SK-N-DZ (cell line): Measurements from ENCODE around the gene SCUBE2.
"Not testable (repeated sequence)": the region's sequence is repeated elsewhere in the genome, so short reads cannot be mapped to it uniquely, and the experiment has no call there.

Source experiments
- DNase-seq: peaks from one replicate; pipeline ENCODE4 v3.0.0-alpha.2; 2015; ENCODE audit warnings: low spot score

The SCUBE2 gene

DNA sequence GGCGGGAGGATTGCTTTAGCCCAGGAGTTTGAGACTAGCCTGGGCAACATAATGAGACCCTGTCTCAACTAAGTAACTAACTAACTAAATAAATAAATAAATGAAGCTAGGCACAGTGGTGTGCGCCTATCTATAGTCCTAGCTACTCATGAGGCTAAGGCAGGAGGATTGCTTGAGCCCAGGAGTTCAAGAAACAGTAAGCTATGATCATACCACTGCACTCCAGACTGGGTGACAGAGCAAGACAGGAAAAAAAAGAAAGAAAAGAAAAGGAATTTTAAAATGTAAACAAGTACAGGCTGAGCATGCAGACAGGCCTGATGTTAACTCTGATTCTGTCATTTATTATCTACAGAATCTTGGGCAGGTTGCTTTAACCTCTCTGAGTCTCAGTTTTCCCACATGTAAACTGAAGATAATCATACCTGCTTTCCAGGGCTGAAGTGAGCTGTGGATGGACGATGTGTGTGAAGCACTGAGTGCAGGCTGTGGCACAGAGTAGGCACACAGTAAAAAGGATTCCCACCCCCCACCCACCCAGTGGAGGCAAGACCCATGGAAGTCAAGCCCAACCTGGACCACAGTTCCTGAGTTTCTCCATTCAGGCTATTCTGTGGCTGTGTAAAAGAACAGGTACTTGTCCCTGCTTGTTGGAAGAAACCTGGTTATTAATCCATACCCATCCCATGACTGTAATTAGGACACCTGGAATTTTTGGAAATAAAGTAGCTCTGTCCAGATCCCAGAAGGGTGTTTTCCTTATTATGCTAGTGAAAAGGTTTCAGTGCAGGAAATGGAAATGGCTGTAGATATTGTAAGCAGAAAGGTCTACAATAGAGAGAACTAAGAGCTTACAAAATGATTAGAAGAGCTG lies 18.7 kb upstream of the SCUBE2 start:
- no peak for DNase-seq

- no peak for DNase-seq
Measured at GRCh38 chr11:9104580-9104979, 13.2 kb upstream of the SCUBE2 start.

DNA sequence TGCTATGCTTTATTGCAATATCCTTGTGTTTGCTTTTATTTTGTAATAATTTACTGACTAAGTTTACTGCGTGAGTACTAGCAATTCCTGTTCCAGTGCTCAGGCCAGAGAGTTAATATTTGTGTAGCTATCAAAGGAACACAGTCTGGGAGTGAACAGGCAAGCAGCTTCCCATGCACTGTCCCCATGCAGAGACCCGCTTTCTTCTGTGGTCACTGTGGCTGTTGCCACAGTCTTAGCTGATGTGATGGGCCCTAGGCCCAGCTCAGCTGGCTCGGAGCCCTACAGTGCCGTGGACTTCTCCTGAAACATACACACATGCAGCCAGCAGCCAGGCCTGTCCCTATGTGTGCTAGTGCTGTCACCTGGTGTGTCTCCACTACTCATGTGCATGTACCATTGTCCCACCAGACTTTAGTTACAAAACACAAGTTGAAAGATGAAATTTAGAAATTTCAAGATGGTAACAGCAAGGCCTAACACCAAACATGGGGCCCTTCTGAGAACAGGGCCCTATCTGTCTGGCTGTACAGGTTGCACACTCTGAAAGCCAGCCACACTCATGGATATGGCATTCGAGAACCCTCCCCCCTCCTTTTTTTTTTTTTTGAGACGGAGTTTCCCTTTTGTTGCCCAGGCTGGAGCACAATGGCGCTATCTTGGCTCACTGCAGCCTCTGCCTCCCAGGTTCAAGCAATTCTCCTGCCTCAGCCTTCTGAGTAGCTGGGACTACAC lies 12.3 kb upstream of the SCUBE2 start:
- DNase-seq: no peak

- DNase-seq: no peak
Measured at GRCh38 chr11:9099617-9100016, 8.2 kb upstream of the SCUBE2 start.

GRCh38 chr11:9098455-9098854 lies 7.1 kb upstream of the SCUBE2 start:
- not testable (repeated sequence) for DNase-seq

GRCh38 chr11:9097186-9097943 lies 6.0 kb upstream of the SCUBE2 start:
- not testable (repeated sequence) for DNase-seq

DNA sequence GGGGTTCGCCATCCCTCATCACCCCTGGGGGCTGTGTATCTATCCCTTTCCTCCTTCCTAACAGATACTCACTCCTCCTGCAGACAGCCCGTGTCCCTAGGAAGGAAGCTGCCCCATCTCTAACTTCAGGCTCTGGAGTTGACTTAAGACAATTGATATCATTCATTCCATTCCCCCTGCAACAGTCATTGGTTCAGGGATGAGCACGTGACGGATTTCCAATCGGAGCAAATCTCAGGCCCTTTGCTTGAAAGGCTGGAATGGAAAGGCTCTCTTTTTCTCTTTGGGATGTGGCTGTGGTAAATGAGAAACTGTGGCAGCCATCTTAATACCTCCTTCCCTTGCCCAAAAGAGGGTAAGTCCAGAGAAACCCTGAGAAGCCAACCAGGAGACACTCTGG lies 5.0 kb upstream of the SCUBE2 start:
- DNase-seq: no peak

DNA sequence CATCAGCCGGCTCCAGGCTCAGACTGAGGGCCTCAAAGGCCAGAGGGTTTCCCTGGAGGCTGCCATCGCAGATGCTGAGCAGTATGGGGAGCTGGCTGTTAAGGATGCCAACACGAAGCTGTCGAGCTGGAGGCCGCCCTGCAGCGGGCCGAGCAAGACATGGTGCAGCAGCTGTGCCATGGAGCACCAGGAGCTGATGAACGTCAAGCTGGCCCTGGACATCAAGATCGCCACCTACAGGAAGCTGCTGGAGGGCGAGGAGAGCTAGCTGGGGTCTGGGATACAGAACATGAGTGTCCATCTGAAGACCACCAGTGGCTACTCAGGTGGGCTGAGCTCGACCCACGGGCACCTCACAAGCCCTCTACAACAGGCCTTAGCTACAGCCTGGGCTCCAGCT lies 4.0 kb upstream of the SCUBE2 start:
- no peak for DNase-seq

GRCh38 chr11:9094420-9094819 lies 3.0 kb upstream of the SCUBE2 start:
- no peak for DNase-seq

DNA sequence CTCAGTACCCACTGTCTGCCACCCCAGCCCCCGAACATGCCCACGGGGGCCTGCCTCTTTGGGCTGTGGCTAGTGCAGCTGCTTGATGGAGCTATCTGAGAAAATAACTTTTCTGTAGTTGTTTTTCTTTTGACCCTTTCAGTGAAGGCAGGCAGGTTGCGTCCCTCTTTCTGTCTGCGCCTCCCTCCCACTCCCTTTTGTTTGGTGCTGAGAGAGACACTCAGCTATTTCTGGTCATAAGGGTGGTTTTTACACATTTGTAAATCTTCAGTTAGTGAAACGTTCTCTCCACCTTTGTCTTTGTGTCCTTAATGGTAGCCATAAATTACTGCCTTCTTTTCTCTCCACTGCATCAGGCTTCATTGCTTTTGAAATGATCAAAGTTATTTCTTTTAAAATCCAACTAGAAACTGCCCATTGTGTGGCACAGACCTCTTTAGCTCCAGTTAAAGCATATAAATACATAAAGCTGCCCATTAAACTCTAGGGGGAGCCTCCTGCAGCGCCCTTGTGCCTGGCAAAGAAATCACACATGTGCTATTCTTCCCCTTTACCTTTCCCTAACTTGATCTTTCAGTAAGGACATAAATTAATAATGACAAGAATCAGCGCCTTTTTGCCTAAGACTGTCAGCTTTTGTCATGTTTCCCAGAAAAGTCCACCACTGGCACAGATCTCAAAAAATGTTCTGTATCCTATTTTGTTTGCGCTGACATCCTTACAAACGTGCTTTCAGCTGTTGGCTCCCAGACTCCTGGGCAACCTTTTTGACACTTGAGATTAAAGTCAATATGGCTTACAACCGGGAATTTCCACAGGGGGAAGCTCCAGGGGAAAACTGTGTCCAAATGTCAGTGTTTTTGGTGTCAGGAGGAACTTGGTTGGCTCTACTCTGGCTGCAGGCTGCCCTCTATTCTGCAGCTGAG lies 1.7 kb upstream of the SCUBE2 start:
- no peak for DNase-seq

- no peak for DNase-seq
Measured at GRCh38 chr11:9092072-9092471, 673 bp upstream of the SCUBE2 start.

- no peak for DNase-seq
Measured at GRCh38 chr11:9090488-9091043, 833 bp downstream of the SCUBE2 start.

DNA sequence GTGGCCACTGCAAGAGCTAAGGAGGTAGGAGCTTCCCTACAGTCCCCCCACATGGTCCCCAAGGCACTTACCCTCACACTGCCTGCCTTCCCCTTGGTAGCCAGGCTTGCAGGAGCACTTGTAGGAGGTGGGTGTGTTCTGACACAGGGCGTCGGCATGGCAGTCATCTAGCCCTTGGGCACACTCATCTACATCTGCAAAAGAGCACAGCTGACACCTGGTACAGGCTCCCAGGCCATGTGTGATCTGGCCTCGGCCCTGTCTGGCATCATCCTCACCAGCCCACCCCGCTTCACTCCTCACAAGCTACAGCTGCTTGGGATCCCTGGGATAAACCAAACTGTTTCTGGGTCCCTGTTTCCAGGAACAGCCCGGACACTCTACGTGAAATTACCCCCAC lies 1.8 kb downstream of the SCUBE2 start:
- DNase-seq: no peak

GRCh38 chr11:9089061-9089460 lies 2.3 kb downstream of the SCUBE2 start:
- DNase-seq: no peak

- no peak for DNase-seq
Measured at GRCh38 chr11:9082575-9082974, 8.8 kb downstream of the SCUBE2 start.

GRCh38 chr11:9081153-9081552 lies 10.2 kb downstream of the SCUBE2 start:
- no peak for DNase-seq

GRCh38 chr11:9078113-9079086 lies 13.0 kb downstream of the SCUBE2 start:
- DNase-seq: no peak

- no peak for DNase-seq
Measured at GRCh38 chr11:9077164-9077563, 14.2 kb downstream of the SCUBE2 start.

DNA sequence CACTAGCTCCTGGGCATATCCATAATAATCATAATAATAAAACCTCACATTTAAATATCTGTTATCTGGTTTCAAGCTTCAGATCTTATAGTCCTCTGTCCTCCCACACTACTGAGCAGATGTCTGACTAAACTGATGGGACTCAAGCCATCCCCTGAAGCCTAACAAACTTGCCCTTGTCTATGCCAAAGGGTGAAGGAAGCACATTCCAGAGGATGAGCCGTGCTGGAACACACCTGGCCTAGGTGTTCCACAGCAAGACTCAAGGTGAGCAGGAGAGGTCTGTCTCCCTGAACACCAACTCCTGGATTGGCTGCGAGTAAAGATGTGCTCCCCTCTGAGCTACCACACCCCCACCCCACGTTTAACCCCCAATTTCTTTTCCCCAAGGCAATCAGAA lies 14.7 kb downstream of the SCUBE2 start:
- no peak for DNase-seq

DNA sequence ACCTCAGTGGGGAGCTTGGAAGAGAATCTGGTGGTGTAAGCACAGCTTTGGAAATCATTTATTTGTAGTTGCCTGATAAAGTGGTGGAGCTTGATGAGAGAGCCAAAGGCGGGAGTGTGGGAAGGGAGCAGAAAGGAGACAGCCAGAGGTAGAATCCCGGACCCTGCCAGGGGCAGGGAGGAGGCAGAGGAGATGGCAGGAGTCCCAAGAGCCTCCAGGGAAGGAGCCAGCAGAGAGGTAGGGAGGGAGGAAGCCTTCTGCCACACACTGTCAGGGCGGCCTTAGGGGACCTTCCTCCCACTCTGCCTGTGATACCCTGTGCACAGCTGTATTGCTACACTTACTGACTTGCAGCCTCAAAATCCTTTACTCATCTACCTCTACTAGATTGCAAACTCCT lies 15.4 kb downstream of the SCUBE2 start:
- DNase-seq: no peak
